Measurements from ENCODE around the gene EXOC6B. TPM values are rescaled to one million over a fixed set of nuclear protein-coding genes. Genes with fewer than 3 reads are reported as not detected.

EXOC6B gene
- total RNA-seq, 1 experiment from 2014 or later = 40.1 TPM

- Histone ChIP-seq H4K20me1 (ENCODE audit: control insufficient read depth, insufficient read depth, insufficient read length) (no peaks in the 10 kb centered on the region), H3K27me3 (ENCODE audit: insufficient read depth, low read length) (no peaks in the 10 kb centered on the region), H2BK20ac (ENCODE audit: low read depth, low read length, poor library complexity, severe bottlenecking) (no peak overlapping the region), H3K23me2 (ENCODE audit: insufficient read length, low read depth, low read length, poor library complexity, severe bottlenecking) (no peaks in the 10 kb centered on the region), H3K18ac (ENCODE audit: insufficient read length, low read depth, low read length) (no peak overlapping the region), H4K8ac (replicated peaks; ENCODE audit: insufficient read length, low read depth, low read length) (no peak overlapping the region), H3K79me1 (ENCODE audit: insufficient read depth, low read depth, low read length, poor library complexity, severe bottlenecking) (no peaks in the 10 kb centered on the region), H2BK5ac (ENCODE audit: insufficient read length, low read length) (no peak overlapping the region), H2BK120ac (ENCODE audit: low read depth, low read length, poor library complexity, severe bottlenecking) (no peak overlapping the region), H3K14ac (ENCODE audit: insufficient read depth, low read length) (no peak overlapping the region), H3K23ac (ENCODE audit: insufficient read length, low read depth, low read length) (no peak overlapping the region), H2BK15ac (ENCODE audit: low read depth, low read length) (no peak overlapping the region), H3K79me2 (ENCODE audit: insufficient read depth, low read length) (no peaks in the 10 kb centered on the region), H4K5ac (ENCODE audit: insufficient read length, low read depth, low read length) (no peak overlapping the region), H3T11ph (ENCODE audit: low read length) (no peak overlapping the region), H3K27ac (ENCODE audit: insufficient read length, low read depth, low read length) (no peak overlapping the region), H3K9ac (ENCODE audit: extremely low read depth, insufficient read length, low read length) (no peak overlapping the region), H3K4me2 (ENCODE audit: insufficient read depth, insufficient read length, low read length) (no peak overlapping the region), H2BK12ac (ENCODE audit: insufficient read length, low read depth, low read length) (no peak overlapping the region), H2AFZ (ENCODE audit: low read length) (no peak overlapping the region), H3K4me1 (ENCODE audit: insufficient read depth, low read length) (no peaks in the 10 kb centered on the region), H3K9me3 (ENCODE audit: control insufficient read depth, low read depth, low read length) (no peaks in the 10 kb centered on the region), H3K56ac (ENCODE audit: insufficient read length, low read depth, low read length) (no peak overlapping the region), H3K4ac (ENCODE audit: low read depth, low read length) (no peak overlapping the region), H2AK5ac (ENCODE audit: insufficient read length, low read length) (no peak overlapping the region), H4K91ac (ENCODE audit: insufficient read length, low read depth, low read length) (no peak overlapping the region)
- H3K4me3 Mint-ChIP-seq = no peak overlapping the region
- TF ChIP-seq CTCF (conservative IDR thresholded peaks at IDR 0.05) = no peak
- H3K9me3 Mint-ChIP-seq = no peaks in the 10 kb centered on the region
- H3K4me1 Mint-ChIP-seq = no peaks in the 10 kb centered on the region
- H3K27me3 Mint-ChIP-seq (ENCODE audit: low read depth) = no peaks in the 10 kb centered on the region
- WGBS (ENCODE audit: extremely low coverage, insufficient read length, low lambda C conversion rate) = no CpG with 5 or more reads among the region's 2 CpGs
- H3K27ac Mint-ChIP-seq = no peak overlapping the region
- peaks cover 6 to 7% (median 6%) of the 10 kb centered on the region in 3 experiments; a peak in 5 of 7 replicates for H3K36me3 Mint-ChIP-seq (ENCODE audit: insufficient read depth in 1 of 3, low read depth in 3 of 3)
- no peak for DNase-seq
Measured at GRCh38 chr2:72483346-72483745, 342.5 kb downstream of the EXOC6B start.
